Mucosa of descending colon (tissue), 3 donors: Measurements from ENCODE around the gene PSMB5. TPM values are rescaled to one million over a fixed set of nuclear protein-coding genes. Genes with fewer than 3 reads are reported as not detected.
A peak's percentile ranks its signal among the peaks of the same experiment; 100 is the strongest.

Source experiments
- ATAC-seq: fragments of 200-7000 bp; cut with Tn5 transposase; one replicate; pipeline ENCODE4 v1.9.1; 2020; ENCODE audit warnings: mild to moderate bottlenecking, moderate library complexity
- DNase-seq, 3 donors: peaks; one replicate each; pipeline ENCODE4 v3.0.0-alpha.2; 2020
- H3K36me3 ChIP-seq: fragments of 200-600 bp; one replicate; pipeline ENCODE4 v1.8.0; 2021; ENCODE audit warnings: low read depth, mild to moderate bottlenecking
- H3K4me1 ChIP-seq: fragments of 200-600 bp; one replicate; pipeline ENCODE4 v1.8.0; 2021; ENCODE audit warnings: low read depth, mild to moderate bottlenecking
- H3K4me3 ChIP-seq: fragments of 200-600 bp; one replicate; pipeline ENCODE4 v1.8.0; 2021; ENCODE audit warnings: mild to moderate bottlenecking
- H3K9me3 ChIP-seq: fragments of 200-600 bp; one replicate; pipeline ENCODE4 v1.8.0; 2021; ENCODE audit warnings: mild to moderate bottlenecking
- CTCF ChIP-seq: fragments of 200-600 bp; IDR thresholded peaks from one replicate; pipeline ENCODE4 v1.8.0; 2022; ENCODE audit warnings: antibody characterized with exemption, mild to moderate bottlenecking
- intact Hi-C, 2 donors: fragments of 100-400 bp; cut with DNase I in 1 of 2; cut with micrococcal nuclease in 1 of 2; formaldehyde crosslinking; loops; one replicate each; pipeline versions ENCODE4 v1.11.0 to v1.11.1; 2022; cut with DNase I, micrococcal nuclease
- total RNA-seq, 3 donors: library from RNA; stranded (reverse); fragmentation: NEBNext Ultra II Directional in 2 of 3; extraction: Animal tissue kit (Norgen Biotek cat#: 25700) in 2 of 3; gene quantifications; one replicate each; pipeline versions ENCODE4 v1.2.1 to v1.2.4, GENCODE V29; 2021 to 2023
- donor health status: DM: no; HTN: no; CAD: no; lungs with moderate emphysema.
- donor health status: DM: no; HTN: no; CAD: no.
- donor health status: DM: no; HTN: yes; CAD: no.

Gene PSMB5
- total RNA-seq, 3 donors from 2014 or later = 54.4 to 94.3 (median 92.5) TPM

GRCh38 chr14:23076785-23077408 is 42.2 kb upstream of the PSMB5 start:
- peak; percentile 19 for TF ChIP-seq CTCF
- DNase-seq (no peak), ATAC-seq (peak; percentile 25)
- H3K9me3 ChIP-seq = no peaks in the 10 kb centered on the region
- H3K36me3 ChIP-seq = peaks cover 5% of the 10 kb centered on the region
- intact Hi-C loops = no loop called here
- no peak overlapping the region for H3K4me3 ChIP-seq
- H3K4me1 ChIP-seq = peaks cover 11% of the 10 kb centered on the region

GRCh38 chr14:23074906-23075305 is 40.2 kb upstream of the PSMB5 start:
- H3K36me3 ChIP-seq = peaks cover 5% of the 10 kb centered on the region
- ATAC-seq (no peak), DNase-seq (no peak)
- no peak for TF ChIP-seq CTCF
- H3K4me1 ChIP-seq = peaks cover 21% of the 10 kb centered on the region
- H3K4me3 ChIP-seq = no peak overlapping the region
- no peaks in the 10 kb centered on the region for H3K9me3 ChIP-seq
- intact Hi-C loops = no loop called here

- intact Hi-C loops = no loop called here
- ATAC-seq (peak; percentile 59), DNase-seq (no peak)
- Histone ChIP-seq H3K4me3 (no peak overlapping the region), H3K9me3 (no peaks in the 10 kb centered on the region), H3K4me1 (peaks cover 27% of the 10 kb centered on the region), H3K36me3 (peaks cover 12% of the 10 kb centered on the region)
- TF ChIP-seq CTCF = no peak
Observed at GRCh38 chr14:23071921-23072539, 37.3 kb upstream of the PSMB5 start.

- intact Hi-C loops = no loop called here
- Histone ChIP-seq H3K9me3 (no peaks in the 10 kb centered on the region), H3K4me3 (peak overlapping the region; percentile 12), H3K4me1 (peaks cover 27% of the 10 kb centered on the region), H3K36me3 (peaks cover 15% of the 10 kb centered on the region)
- TF ChIP-seq CTCF = no peak
- DNase-seq (peak; percentile 84 to 87 (median 86)), ATAC-seq (peak; percentile 93)
Observed at GRCh38 chr14:23071244-23071920, 36.7 kb upstream of the PSMB5 start.

GRCh38 chr14:23070262-23071129 is 35.8 kb upstream of the PSMB5 start:
- intact Hi-C loops = no loop called here
- H3K4me3 ChIP-seq = no peak overlapping the region
- ATAC-seq = no peak
- no peak for TF ChIP-seq CTCF
- H3K9me3 ChIP-seq = no peaks in the 10 kb centered on the region
- H3K36me3 ChIP-seq = peaks cover 11% of the 10 kb centered on the region
- H3K4me1 ChIP-seq = peaks cover 27% of the 10 kb centered on the region
- no peak for DNase-seq
